GM23248 (cell line): ENCODE results near the gene TMEM267. TPM values are rescaled to one million over a fixed set of nuclear protein-coding genes. Genes with fewer than 3 reads are reported as not detected.
A peak's percentile ranks its signal among the peaks of the same experiment; 100 is the strongest.
"Not testable (repeated sequence)": the region's sequence is repeated elsewhere in the genome, so short reads cannot be mapped to it uniquely, and the experiment has no call there.

Experiments
- DNase-seq: peaks from one replicate; pipeline ENCODE4 v3.0.0-alpha.2; 2015
- H2AFZ ChIP-seq: fragments of 200-600 bp; sonication (generic); 2 replicates; pipeline ENCODE4 v1.6.1; 2016; ENCODE audit warnings: antibody characterized with exemption
- H3F3A ChIP-seq: fragments of 200-600 bp; sonication (generic); 2 replicates; pipeline ENCODE4 v1.6.1; 2016; ENCODE audit warnings: mild to moderate bottlenecking, antibody characterized with exemption, mixed run types; ENCODE audit not compliant: insufficient read depth
- H3K27ac ChIP-seq: fragments of 200-600 bp; sonication (generic); 2 replicates; pipeline ENCODE4 v1.5.1; 2016; ENCODE audit warnings: mild to moderate bottlenecking
- H3K27me3 ChIP-seq: fragments of 200-600 bp; sonication (generic); replicated peaks from 2 replicates; pipeline ENCODE4 v1.6.1; 2016; ENCODE audit warnings: mild to moderate bottlenecking; ENCODE audit not compliant: insufficient read depth
- H3K36me3 ChIP-seq: fragments of 200-600 bp; sonication (generic); 2 replicates; pipeline ENCODE4 v1.6.1; 2016; ENCODE audit warnings: low read depth, mild to moderate bottlenecking
- H3K4me1 ChIP-seq: fragments of 200-600 bp; sonication (generic); 2 replicates; pipeline ENCODE4 v1.6.1; 2016; ENCODE audit warnings: mild to moderate bottlenecking; ENCODE audit not compliant: insufficient read depth
- H3K4me2 ChIP-seq: fragments of 200-600 bp; sonication (generic); one replicate; pipeline ENCODE4 v1.6.1; 2016; ENCODE audit warnings: mild to moderate bottlenecking; ENCODE audit not compliant: unreplicated experiment
- H3K4me3 ChIP-seq: fragments of 200-600 bp; sonication (generic); 2 replicates; pipeline ENCODE4 v1.5.1; 2016; ENCODE audit warnings: mild to moderate bottlenecking
- H3K79me2 ChIP-seq: fragments of 200-600 bp; sonication (generic); 2 replicates; pipeline ENCODE4 v1.6.1; 2016; ENCODE audit warnings: mild to moderate bottlenecking; ENCODE audit not compliant: insufficient read depth
- H3K9ac ChIP-seq: fragments of 200-600 bp; sonication (generic); 2 replicates; pipeline ENCODE4 v1.6.1; 2016; ENCODE audit warnings: mild to moderate bottlenecking
- H3K9me2 ChIP-seq: fragments of 200-600 bp; sonication (generic); 2 replicates; pipeline ENCODE4 v1.6.1; 2016; ENCODE audit warnings: mixed run types, mild to moderate bottlenecking, moderate library complexity; ENCODE audit not compliant: insufficient read depth
- H3K9me3 ChIP-seq: fragments of 200-600 bp; sonication (generic); one replicate; pipeline ENCODE4 v1.6.1; 2017; ENCODE audit warnings: low read depth
- H4K20me1 ChIP-seq: fragments of 200-600 bp; sonication (generic); 2 replicates; pipeline ENCODE4 v1.6.0; 2016; ENCODE audit not compliant: insufficient read depth
- EZH2 ChIP-seq: fragments of 200-600 bp; sonication (generic); IDR thresholded peaks from 2 replicates; pipeline ENCODE4 v1.6.1; 2018; ENCODE audit warnings: antibody characterized with exemption, mild to moderate bottlenecking; ENCODE audit not compliant: insufficient read depth, poor library complexity, severe bottlenecking
- EZH2phosphoT487 ChIP-seq: fragments of 200-600 bp; sonication (generic); IDR thresholded peaks from 2 replicates; pipeline ENCODE4 v1.6.1; 2018; ENCODE audit warnings: antibody characterized with exemption, moderate library complexity, mild to moderate bottlenecking, low read depth; ENCODE audit not compliant: insufficient read depth
- WGBS, 2 experiments: methylation state at CpG; one replicate each; pipeline ENCODE4 v1.1.6; 2015 to 2017; ENCODE audit warnings: low lambda C conversion rate in 2 of 2, low coverage in 1 of 2; ENCODE audit errors: missing lambda C conversion rate in 2 of 2; 5-methylcytosine and 5-hydroxymethylcytosine counted together
- in situ Hi-C: fragments of 300-500 bp; cut with MboI; formaldehyde crosslinking; loops from 2 replicates; pipeline ENCODE4 v1.15.0; 2020
- polyA plus RNA-seq: library from polyadenylated mRNA; unstranded; fragments of >200 nt; fragmentation: Nextera tagmentation; extraction: Ambion mirVana; gene quantifications from 2 replicates; pipeline ENCODE4 v1.2.1, GENCODE V29; 2016
- total RNA-seq: library from RNA; depleted of rRNA; stranded (reverse); fragments of >200 nt; shearing (Covaris generic); gene quantifications from 2 replicates; pipeline ENCODE4 v1.2.3, GENCODE V29; 2014

Gene TMEM267
- total and polyA plus RNA-seq, 2 experiments from 2014 or later = 41.1 to 47.2 TPM

DNA sequence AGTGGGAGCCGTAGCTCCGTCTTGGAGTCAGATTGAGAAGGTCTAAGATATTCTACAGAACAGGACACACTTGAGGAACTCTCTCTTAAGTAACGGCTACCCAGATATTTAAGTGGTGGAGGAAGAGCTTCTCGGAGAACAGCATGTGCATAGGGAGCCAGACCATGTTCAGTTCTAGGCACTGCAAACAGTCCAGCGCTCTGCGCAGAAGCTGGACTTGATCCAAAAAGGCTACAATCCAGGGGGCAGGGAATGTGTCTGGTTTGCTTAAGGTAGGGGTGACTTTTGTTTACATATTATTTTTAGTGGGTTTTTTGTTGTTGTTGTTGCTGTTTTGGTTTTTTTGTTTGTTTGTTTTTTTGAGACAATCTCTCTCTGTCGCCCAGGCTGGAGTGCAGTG is 54.6 kb downstream of the TMEM267 start:
- TF ChIP-seq EZH2 = no peak
- TF ChIP-seq EZH2phosphoT487 = no peak
- 92 to 94% methylated on average over 7 of the region's 7 CpGs for WGBS, 2 experiments
- in situ Hi-C loops = no loop called here

GRCh38 chr5:43427306-43427705 is 56.4 kb downstream of the TMEM267 start:
- H3K4me1 ChIP-seq = peaks cover 20% of the 10 kb centered on the region
- in situ Hi-C loops = no loop called here
- no peaks in the 10 kb centered on the region for H3K27me3 ChIP-seq
- no peak overlapping the region for H3K9ac ChIP-seq
- H3K4me3 ChIP-seq = no peak overlapping the region
- TF ChIP-seq EZH2 = no peak
- TF ChIP-seq EZH2phosphoT487 = no peak
- H4K20me1 ChIP-seq = no peaks in the 10 kb centered on the region
- H3K36me3 ChIP-seq = no peaks in the 10 kb centered on the region
- no peaks in the 10 kb centered on the region for H3K79me2 ChIP-seq
- 80% methylated on average over 4 of the region's 4 CpGs for WGBS, 2 experiments
- no peaks in the 10 kb centered on the region for H3K9me2 ChIP-seq
- no peak overlapping the region for H3K4me2 ChIP-seq
- DNase-seq = no peak
- H3K27ac ChIP-seq = no peak overlapping the region
- H3K9me3 ChIP-seq = no peaks in the 10 kb centered on the region
- H3F3A ChIP-seq = peaks cover 29% of the 10 kb centered on the region
- H2AFZ ChIP-seq = no peak overlapping the region

More for the DNA sequence above, 54.6 kb downstream of the TMEM267 start:
- Histone ChIP-seq H3K9ac (no peak overlapping the region), H3F3A (peaks cover 38% of the 10 kb centered on the region), H4K20me1 (no peaks in the 10 kb centered on the region), H3K9me2 (no peaks in the 10 kb centered on the region), H3K79me2 (no peaks in the 10 kb centered on the region), H3K27ac (no peak overlapping the region), H3K4me2 (no peak overlapping the region), H3K4me3 (no peak overlapping the region), H3K4me1 (peaks cover 25% of the 10 kb centered on the region), H2AFZ (no peak overlapping the region), H3K27me3 (no peaks in the 10 kb centered on the region), H3K9me3 (no peaks in the 10 kb centered on the region), H3K36me3 (no peaks in the 10 kb centered on the region)
- no peak for DNase-seq

DNA sequence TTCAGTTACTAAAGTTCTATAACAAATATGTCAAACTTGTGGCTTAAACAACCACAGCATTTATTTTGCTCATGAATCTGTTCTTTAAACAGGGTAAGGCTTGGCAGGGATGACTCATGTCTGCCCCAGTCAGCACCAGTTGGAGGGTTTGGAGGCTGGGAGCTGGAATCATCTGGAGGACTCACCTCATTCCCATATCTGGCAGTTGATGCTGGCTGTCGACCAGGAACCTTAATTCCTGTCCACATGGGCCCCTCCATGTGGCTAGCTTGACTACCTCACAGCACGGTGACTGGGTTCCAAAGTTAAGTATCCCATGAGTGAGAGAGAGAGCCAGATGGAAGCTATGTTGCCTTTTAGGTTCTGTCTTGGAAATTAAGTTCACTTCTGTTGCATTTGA is 57.7 kb downstream of the TMEM267 start:
- Histone ChIP-seq H3K36me3 (no peaks in the 10 kb centered on the region), H2AFZ (0 out of 2 replicates have a peak overlapping the region, but pooled peaks have one; percentile 6), H3K4me1 (peaks cover 25% of the 10 kb centered on the region), H3F3A (peaks cover 29% of the 10 kb centered on the region), H3K9me2 (no peaks in the 10 kb centered on the region), H3K9me3 (no peaks in the 10 kb centered on the region), H3K27ac (0 out of 2 replicates have a peak overlapping the region, but pooled peaks have one; percentile 2), H4K20me1 (no peaks in the 10 kb centered on the region), H3K4me2 (no peak overlapping the region), H3K4me3 (no peak overlapping the region), H3K27me3 (no peaks in the 10 kb centered on the region), H3K79me2 (no peaks in the 10 kb centered on the region), H3K9ac (no peak overlapping the region)
- peak; percentile 84 for DNase-seq
- TF ChIP-seq EZH2 = no peak
- TF ChIP-seq EZH2phosphoT487 = no peak
- 19 to 34% methylated on average over 2 of the region's 2 CpGs for WGBS, 2 experiments
- in situ Hi-C loops = no loop called here

- Histone ChIP-seq H3F3A (peaks cover 24% of the 10 kb centered on the region), H3K4me1 (peaks cover 19% of the 10 kb centered on the region)
- H3K4me2 ChIP-seq, H3K9me2 ChIP-seq, DNase-seq, in situ Hi-C loops, H3K27ac ChIP-seq, H3K27me3 ChIP-seq, H3K9ac ChIP-seq, H2AFZ ChIP-seq, H3K36me3 ChIP-seq, H4K20me1 ChIP-seq, H3K4me3 ChIP-seq, H3K79me2 ChIP-seq, H3K9me3 ChIP-seq: not testable (repeated sequence)
- 53 to 56% methylated on average over 6 of the region's 6 CpGs for WGBS, 2 experiments
These were observed 60.6 kb downstream of the TMEM267 start for GRCh38 chr5:43423086-43423485.

DNA sequence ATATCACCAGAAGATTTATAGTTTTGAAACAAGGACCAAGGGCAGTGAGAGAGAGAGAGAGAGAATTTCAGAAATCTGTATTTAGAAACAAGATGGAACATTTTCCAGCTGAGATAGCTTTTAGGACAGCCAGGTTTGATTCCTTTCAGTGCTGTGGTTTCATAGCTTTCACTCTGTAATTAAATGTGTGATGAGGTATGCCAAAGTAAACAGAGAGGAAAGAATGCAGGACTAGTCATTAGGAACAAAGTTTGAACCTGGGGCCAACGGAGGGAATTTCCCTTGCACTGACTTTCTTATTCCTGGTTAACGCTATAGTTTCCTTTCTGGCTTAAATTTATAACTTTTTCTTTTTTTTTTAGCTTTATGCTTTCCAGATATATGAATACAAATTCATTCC is 61.5 kb downstream of the TMEM267 start:
- Histone ChIP-seq H3K9me3 (no peaks in the 10 kb centered on the region), H2AFZ (no peak overlapping the region), H3K79me2 (no peaks in the 10 kb centered on the region), H3K27me3 (no peaks in the 10 kb centered on the region), H3K4me2 (no peak overlapping the region), H3K4me1 (peaks cover 18% of the 10 kb centered on the region), H3K9me2 (no peaks in the 10 kb centered on the region), H3K27ac (no peak overlapping the region), H3K9ac (no peak overlapping the region), H4K20me1 (no peaks in the 10 kb centered on the region), H3K36me3 (no peaks in the 10 kb centered on the region), H3K4me3 (no peak overlapping the region), H3F3A (peaks cover 19% of the 10 kb centered on the region)
- TF ChIP-seq EZH2 (no peak), EZH2phosphoT487 (no peak)
- peak; percentile 39 for DNase-seq
- in situ Hi-C loops = no loop called here
- 8 to 13% methylated on average over 2 of the region's 2 CpGs for WGBS, 2 experiments
